HFFc6 (cell line): ENCODE results near the gene POLR2E. TPM values are rescaled to one million over a fixed set of nuclear protein-coding genes. Genes with fewer than 3 reads are reported as not detected.

ENCODE experiments used
- DNase-seq: peaks from one replicate; pipeline ENCODE4 v3.0.0-alpha.2; 2018
- H3K27ac Mint-ChIP-seq: 2 replicates; pipeline ENCODE4 v1.8.0; 2020; ENCODE audit warnings: mild to moderate bottlenecking, mixed read lengths
- H3K27me3 Mint-ChIP-seq: 2 replicates; pipeline ENCODE4 v1.8.0; 2021; ENCODE audit warnings: mild to moderate bottlenecking, moderate library complexity, mixed read lengths; ENCODE audit not compliant: insufficient read depth
- H3K36me3 Mint-ChIP-seq: 2 replicates; pipeline ENCODE4 v1.8.0; 2021; ENCODE audit warnings: low read depth, mixed read lengths
- H3K4me1 Mint-ChIP-seq: 2 replicates; pipeline ENCODE4 v1.8.0; 2020; ENCODE audit warnings: low read depth, mixed read lengths
- H3K4me3 Mint-ChIP-seq: 2 replicates; pipeline ENCODE4 v1.8.0; 2020; ENCODE audit warnings: mild to moderate bottlenecking, moderate library complexity, mixed read lengths
- H3K9me3 Mint-ChIP-seq: 2 replicates; pipeline ENCODE4 v1.8.0; 2020; ENCODE audit warnings: mild to moderate bottlenecking, mixed read lengths
- CTCF ChIP-seq: fragments of 200-600 bp; sonication (generic); IDR thresholded peaks from 2 replicates; pipeline ENCODE4 v1.5.0; 2021; ENCODE audit warnings: antibody characterized with exemption, mild to moderate bottlenecking
- total RNA-seq, 6 experiments: library from RNA; stranded (reverse); fragmentation: NEBNext Ultra II Directional; extraction: Animal tissue kit (Norgen Biotek cat#: 25700); gene quantifications; 2 replicates in 1 of 6; 3 replicates in 5 of 6; pipeline ENCODE4 v1.2.3, GENCODE V29; 2021

POLR2E gene
- total RNA-seq, 6 experiments from 2014 or later = 224 to 289 (median 250) TPM

DNA sequence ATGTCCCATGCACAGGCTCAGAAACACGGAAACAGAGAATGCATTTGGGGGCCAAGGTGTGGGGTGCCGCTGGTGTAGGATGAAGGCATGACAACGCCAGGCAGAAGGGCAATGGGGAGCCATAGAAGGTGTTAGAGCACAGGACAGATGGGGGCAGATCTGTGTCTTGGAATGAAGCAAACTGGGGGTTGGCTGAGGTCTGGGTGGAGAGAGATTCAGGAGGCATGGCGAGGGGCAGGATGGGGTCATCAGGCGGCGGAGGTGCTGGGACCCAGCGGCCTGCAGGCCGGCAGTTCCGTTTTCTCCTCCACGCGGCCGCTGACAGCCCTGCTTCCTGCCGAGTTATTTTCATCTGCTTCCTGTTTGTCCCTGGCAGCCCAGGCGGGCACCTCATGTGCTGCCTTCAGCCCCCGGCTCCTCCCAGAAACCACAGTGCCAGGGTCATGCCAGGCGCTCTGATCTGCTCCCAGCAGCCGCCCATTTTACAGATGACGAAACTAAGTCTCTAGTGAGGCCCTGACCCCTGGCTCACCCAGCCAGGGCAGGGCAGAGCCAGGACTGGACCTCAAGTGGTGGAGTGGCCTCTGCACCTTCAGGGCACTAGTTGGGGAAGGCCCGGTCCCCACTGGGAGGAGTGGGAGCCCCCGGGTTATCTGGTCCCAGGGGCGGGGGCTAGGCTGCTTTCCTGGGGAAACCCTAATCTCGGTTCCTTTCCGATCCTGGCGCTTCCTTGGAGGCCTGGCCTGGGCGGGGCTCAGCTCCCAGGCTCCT is 26.0 kb downstream of the POLR2E start:
- Mint-ChIP-seq H3K4me1 (peaks cover 7% of the 10 kb centered on the region; the same call in 1 of the 2 replicates), H3K36me3 (no peaks in the 10 kb centered on the region), H3K27me3 (peaks cover 15% of the 10 kb centered on the region), H3K27ac (no peak overlapping the region), H3K4me3 (no peak overlapping the region), H3K9me3 (no peaks in the 10 kb centered on the region)
- no peak for DNase-seq
- no peak for TF ChIP-seq CTCF

DNA sequence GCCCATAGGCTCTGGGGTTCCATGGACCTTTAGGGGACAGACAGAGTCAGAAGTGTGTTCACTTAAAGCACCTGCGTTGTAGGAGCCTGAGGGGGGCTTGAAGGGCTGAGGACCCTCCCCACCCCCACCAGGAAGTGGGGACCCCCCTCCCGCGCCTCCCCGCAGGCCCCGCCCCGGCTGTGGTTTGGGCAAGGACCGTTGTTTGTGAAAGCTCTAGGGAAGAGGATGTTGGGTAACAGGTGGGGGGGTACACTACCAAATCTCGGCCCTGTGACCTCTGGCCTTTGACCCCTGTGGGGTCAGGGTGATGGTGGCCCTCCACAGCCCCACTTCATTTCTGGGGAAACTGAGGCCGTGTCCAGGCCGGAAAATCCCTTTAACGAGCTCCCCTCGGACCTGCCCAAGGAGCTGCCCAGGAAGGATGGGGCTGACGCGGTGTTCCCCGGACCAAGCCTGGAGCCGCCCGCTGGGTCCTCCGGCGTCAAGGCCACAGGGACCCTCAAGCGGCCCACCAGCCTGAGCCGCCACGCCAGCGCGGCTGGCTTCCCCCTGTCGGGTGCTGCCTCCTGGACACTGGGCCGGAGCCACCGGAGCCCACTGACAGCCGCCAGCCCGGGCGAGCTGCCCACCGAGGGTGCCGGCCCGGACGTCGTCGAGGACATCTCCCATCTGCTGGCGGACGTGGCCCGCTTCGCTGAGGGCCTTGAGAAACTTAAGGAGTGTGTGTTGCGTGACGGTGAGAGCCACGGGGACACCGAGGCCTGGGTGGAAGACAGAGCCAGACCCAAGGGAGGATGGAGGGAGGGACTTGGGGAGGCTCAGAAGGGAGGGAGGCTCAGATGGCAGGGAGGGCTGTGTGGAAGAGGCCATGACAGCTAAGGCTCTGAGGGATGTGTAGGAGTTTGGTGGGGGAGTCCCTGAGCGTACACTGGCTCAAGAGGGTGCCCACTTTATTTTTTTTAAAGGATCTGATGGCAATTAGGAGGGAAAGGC is 26.9 kb downstream of the POLR2E start:
- H3K27me3 Mint-ChIP-seq = peaks cover 15% of the 10 kb centered on the region
- TF ChIP-seq CTCF = no peak
- no peak for DNase-seq
- H3K4me3 Mint-ChIP-seq = no peak overlapping the region
- H3K4me1 Mint-ChIP-seq = peaks cover 7% of the 10 kb centered on the region; the same call in 1 of the 2 replicates
- no peaks in the 10 kb centered on the region for H3K36me3 Mint-ChIP-seq
- H3K9me3 Mint-ChIP-seq = no peaks in the 10 kb centered on the region
- H3K27ac Mint-ChIP-seq = no peak overlapping the region

GRCh38 chr19:1067341-1067957 is 27.7 kb downstream of the POLR2E start:
- Mint-ChIP-seq H3K36me3 (no peaks in the 10 kb centered on the region), H3K27me3 (peaks cover 13% of the 10 kb centered on the region), H3K4me3 (no peak overlapping the region), H3K27ac (no peak overlapping the region), H3K4me1 (peaks cover 7% of the 10 kb centered on the region; the same call in 1 of the 2 replicates), H3K9me3 (no peaks in the 10 kb centered on the region)
- no peak for TF ChIP-seq CTCF
- DNase-seq = no peak

DNA sequence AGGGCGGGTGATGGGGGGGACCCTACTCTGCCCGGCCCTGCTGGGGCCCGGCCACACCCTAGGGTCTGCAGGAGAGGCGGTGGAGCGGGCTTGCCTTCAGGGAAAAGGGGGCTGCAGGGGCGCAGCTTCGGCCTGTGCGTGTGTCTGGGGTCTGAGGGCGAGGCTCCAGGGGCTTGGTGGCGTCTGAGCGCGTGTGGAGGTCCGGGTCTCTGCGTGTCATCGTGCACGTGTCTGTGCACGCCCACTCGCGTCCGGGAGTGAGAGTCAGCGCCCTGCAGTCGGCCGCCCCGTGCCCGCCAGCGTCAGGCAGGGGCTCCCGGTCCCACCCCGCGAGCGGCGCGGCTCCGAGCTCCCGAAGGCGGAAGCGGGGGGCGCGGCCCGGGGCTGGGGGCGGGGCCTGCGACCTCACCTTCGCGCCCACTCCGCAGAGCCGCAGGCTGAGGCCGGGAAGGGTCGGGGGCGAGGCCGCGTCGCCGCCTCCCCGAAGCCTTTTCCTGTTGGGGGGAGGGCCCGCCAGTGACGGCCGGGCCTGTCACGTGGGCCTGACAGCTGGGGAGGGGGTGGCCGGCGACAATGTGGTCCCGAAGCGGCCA is 28.3 kb downstream of the POLR2E start, which contains the start of gene ARHGAP45:
Gene ARHGAP45 (plus strand): TSS at position 420 of the 593 bp plus-strand sequence. CDS start 239 bp downstream, outside the sequence.
- peaks cover 4% of the 10 kb centered on the region; the same call in 1 of the 2 replicates for H3K4me1 Mint-ChIP-seq
- H3K9me3 Mint-ChIP-seq = no peaks in the 10 kb centered on the region
- H3K27ac Mint-ChIP-seq = no peak within 1 kb of the TSS
- no peak for TF ChIP-seq CTCF
- H3K4me3 Mint-ChIP-seq = no peak within 1 kb of the TSS
- DNase-seq = no peak
- H3K36me3 Mint-ChIP-seq = no peaks in the 10 kb centered on the region
- peaks cover 13% of the 10 kb centered on the region for H3K27me3 Mint-ChIP-seq

- no peaks in the 10 kb centered on the region for H3K9me3 Mint-ChIP-seq
- H3K27me3 Mint-ChIP-seq = peaks cover 13% of the 10 kb centered on the region
- no peaks in the 10 kb centered on the region for H3K4me1 Mint-ChIP-seq
- no peak overlapping the region for H3K27ac Mint-ChIP-seq
- no peak for DNase-seq
- TF ChIP-seq CTCF = no peak
- H3K4me3 Mint-ChIP-seq = no peak overlapping the region
- H3K36me3 Mint-ChIP-seq = no peaks in the 10 kb centered on the region
Measured at GRCh38 chr19:1066251-1066747, 28.9 kb downstream of the POLR2E start.
